Smooth muscle cell (in vitro differentiated cells): ENCODE results near the gene TCF23. TPM values are rescaled to one million over a fixed set of nuclear protein-coding genes. Genes with fewer than 3 reads are reported as not detected.

Experiments used
- DNase-seq: peaks from one replicate; lab custom pipeline; 2025; ENCODE audit not compliant: unreplicated experiment; lab: John Stamatoyannopoulos, UW
- H2AFZ ChIP-seq: fragments of 200-600 bp; sonication (generic); 2 replicates; pipeline ENCODE4 v1.6.0; 2016; ENCODE audit warnings: antibody characterized with exemption, low read depth, mild to moderate bottlenecking
- H3F3A ChIP-seq: fragments of 200-600 bp; sonication (generic); 2 replicates; pipeline ENCODE4 v1.6.0; 2017; ENCODE audit warnings: antibody characterized with exemption, low read depth
- H3K27ac ChIP-seq: fragments of 200-600 bp; sonication (generic); 2 replicates; pipeline ENCODE4 v1.5.1; 2016; ENCODE audit warnings: low read depth, mild to moderate bottlenecking
- H3K27me3 ChIP-seq: fragments of 200-600 bp; sonication (generic); 2 replicates; pipeline ENCODE4 v1.6.1; 2016; ENCODE audit warnings: low read depth, mild to moderate bottlenecking
- H3K36me3 ChIP-seq: fragments of 200-600 bp; sonication (generic); 2 replicates; pipeline ENCODE4 v1.5.1; 2016; ENCODE audit warnings: low read depth
- H3K4me1 ChIP-seq: fragments of 200-600 bp; sonication (generic); 2 replicates; pipeline ENCODE4 v1.5.1; 2016; ENCODE audit warnings: low read depth
- H3K4me2 ChIP-seq: fragments of 200-600 bp; sonication (generic); 2 replicates; pipeline ENCODE4 v1.6.0; 2016; ENCODE audit warnings: mild to moderate bottlenecking
- H3K4me3 ChIP-seq: fragments of 200-600 bp; sonication (generic); 2 replicates; pipeline ENCODE4 v1.5.1; 2016; ENCODE audit warnings: mild to moderate bottlenecking
- H3K79me2 ChIP-seq: fragments of 200-600 bp; sonication (generic); 2 replicates; pipeline ENCODE4 v1.6.0; 2016; ENCODE audit warnings: low read depth, mild to moderate bottlenecking
- H3K9ac ChIP-seq: fragments of 200-600 bp; sonication (generic); 2 replicates; pipeline ENCODE4 v1.6.0; 2016; ENCODE audit warnings: low read depth
- H3K9me3 ChIP-seq: fragments of 200-600 bp; sonication (generic); replicated peaks from 2 replicates; pipeline ENCODE4 v1.5.1; 2016; ENCODE audit warnings: low read depth
- H4K20me1 ChIP-seq: fragments of 200-600 bp; sonication (generic); 2 replicates; pipeline ENCODE4 v1.6.0; 2016; ENCODE audit warnings: low read depth
- WGBS: methylation state at CpG from one replicate; pipeline ENCODE4 v1.1.7; 2016; ENCODE audit warnings: low lambda C conversion rate; 5-methylcytosine and 5-hydroxymethylcytosine counted together
- polyA plus RNA-seq: library from polyadenylated mRNA; unstranded; fragments of >200 nt; fragmentation: Nextera tagmentation; extraction: Ambion mirVana; gene quantifications from 2 replicates; pipeline ENCODE4 v1.2.1, GENCODE V29; 2016
- total RNA-seq: library from RNA; depleted of rRNA; stranded (reverse); fragments of >200 nt; gene quantifications from 2 replicates; pipeline ENCODE4 v1.2.3, GENCODE V29; 2014
- TF ChIP-seq, protein P1 (sequence below): fragments of 200-600 bp; sonication (generic); IDR thresholded peaks from 2 replicates; pipeline ENCODE4 v1.5.1; 2017; ENCODE audit warnings: borderline replicate concordance, mild to moderate bottlenecking, antibody characterized with exemption; ENCODE audit not compliant: insufficient read depth, poor library complexity, severe bottlenecking

The TCF23 gene
- total and polyA plus RNA-seq, 2 experiments from 2014 or later, result not detected

DNA sequence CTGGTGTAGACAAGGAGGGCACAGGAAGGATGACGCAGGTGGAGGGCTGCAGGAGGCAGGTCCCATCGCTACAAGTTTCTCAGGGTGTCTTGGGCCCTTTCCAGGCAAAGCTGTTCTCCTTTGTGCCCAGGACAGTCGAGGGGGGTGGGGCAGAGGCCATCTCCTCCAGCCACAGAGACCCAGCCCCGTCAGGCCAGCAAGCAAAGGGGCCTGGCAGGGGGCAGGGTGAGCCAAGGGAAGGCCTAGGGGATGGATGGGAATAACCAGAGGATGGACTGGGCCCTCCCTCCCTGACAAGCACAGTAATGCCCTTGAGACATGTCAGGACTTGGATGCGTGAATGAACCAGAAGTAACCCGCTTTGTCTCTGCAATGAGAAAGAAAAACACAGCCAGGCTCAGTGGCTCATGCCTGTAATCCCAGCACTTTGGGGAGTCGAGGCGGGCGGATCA, 6.3 kb downstream of the TCF23 start:
- WGBS, result 82% methylated on average over 9 of the region's 9 CpGs
- Histone ChIP-seq H3K4me1 (no peaks in the 10 kb centered on the region), H3K27ac (no peak overlapping the region), H4K20me1 (no peaks in the 10 kb centered on the region), H2AFZ (no peak overlapping the region), H3K27me3 (no peaks in the 10 kb centered on the region), H3K4me3 (no peak overlapping the region), H3K9ac (no peak overlapping the region), H3K4me2 (no peak overlapping the region), H3K36me3 (no peaks in the 10 kb centered on the region), H3F3A (no peaks in the 10 kb centered on the region), H3K79me2 (no peaks in the 10 kb centered on the region), H3K9me3 (no peaks in the 10 kb centered on the region)
- TF ChIP-seq, protein P1, sequence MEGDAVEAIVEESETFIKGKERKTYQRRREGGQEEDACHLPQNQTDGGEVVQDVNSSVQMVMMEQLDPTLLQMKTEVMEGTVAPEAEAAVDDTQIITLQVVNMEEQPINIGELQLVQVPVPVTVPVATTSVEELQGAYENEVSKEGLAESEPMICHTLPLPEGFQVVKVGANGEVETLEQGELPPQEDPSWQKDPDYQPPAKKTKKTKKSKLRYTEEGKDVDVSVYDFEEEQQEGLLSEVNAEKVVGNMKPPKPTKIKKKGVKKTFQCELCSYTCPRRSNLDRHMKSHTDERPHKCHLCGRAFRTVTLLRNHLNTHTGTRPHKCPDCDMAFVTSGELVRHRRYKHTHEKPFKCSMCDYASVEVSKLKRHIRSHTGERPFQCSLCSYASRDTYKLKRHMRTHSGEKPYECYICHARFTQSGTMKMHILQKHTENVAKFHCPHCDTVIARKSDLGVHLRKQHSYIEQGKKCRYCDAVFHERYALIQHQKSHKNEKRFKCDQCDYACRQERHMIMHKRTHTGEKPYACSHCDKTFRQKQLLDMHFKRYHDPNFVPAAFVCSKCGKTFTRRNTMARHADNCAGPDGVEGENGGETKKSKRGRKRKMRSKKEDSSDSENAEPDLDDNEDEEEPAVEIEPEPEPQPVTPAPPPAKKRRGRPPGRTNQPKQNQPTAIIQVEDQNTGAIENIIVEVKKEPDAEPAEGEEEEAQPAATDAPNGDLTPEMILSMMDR, result no peak
- no peak for DNase-seq

DNA sequence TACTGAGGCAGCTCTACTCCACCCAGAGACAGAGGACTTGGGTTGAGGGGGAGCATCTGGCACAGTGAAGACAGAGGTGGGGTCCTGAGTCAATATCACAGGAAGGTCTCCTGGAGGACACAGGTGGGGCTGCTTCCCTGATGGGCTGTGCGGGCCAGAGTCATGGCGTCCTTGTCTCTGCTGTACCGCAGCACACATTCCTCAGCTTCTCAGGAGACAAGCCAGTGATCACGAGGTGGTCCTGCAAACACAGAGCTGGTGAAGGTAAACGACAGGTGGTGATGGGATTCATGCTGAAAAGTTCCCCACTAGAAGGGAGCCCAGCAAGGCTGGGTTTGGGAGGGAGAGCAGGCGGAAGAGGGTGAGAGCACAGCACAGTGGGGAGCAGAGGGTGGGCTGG, 9.7 kb downstream of the TCF23 start:
- no peak for DNase-seq
- WGBS, result 87% methylated on average over 6 of the region's 6 CpGs
- Histone ChIP-seq H3K27ac (no peak overlapping the region), H3K4me3 (no peak overlapping the region), H3K4me1 (no peaks in the 10 kb centered on the region), H3K79me2 (no peaks in the 10 kb centered on the region), H3K36me3 (no peaks in the 10 kb centered on the region), H2AFZ (no peak overlapping the region), H4K20me1 (no peaks in the 10 kb centered on the region), H3K27me3 (no peaks in the 10 kb centered on the region), H3K4me2 (no peak overlapping the region), H3K9me3 (no peaks in the 10 kb centered on the region), H3F3A (no peaks in the 10 kb centered on the region), H3K9ac (no peak overlapping the region)
- TF ChIP-seq, protein P1, result no peak

DNA sequence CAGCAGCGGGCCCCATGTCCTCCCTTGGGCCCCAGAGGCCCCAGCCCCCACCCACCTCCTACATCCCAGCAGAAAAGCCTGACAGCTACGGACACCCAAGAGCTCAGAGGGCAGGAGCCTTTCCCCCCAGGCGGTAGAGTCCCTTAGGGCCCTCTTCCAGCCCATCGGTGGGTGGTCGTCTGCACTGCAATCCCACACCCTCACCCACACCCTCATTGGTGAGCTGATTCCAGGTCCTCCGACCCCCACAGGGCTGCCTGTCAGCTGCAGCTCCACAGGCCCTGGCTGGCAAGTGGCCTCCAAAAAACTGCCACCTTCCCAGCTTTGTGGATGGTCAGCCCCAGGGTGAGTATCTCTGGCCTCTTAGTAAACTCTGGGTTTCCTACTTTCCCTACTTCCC, 10.5 kb downstream of the TCF23 start:
- Histone ChIP-seq H3K4me3 (no peak overlapping the region), H3K36me3 (no peaks in the 10 kb centered on the region), H3K79me2 (no peaks in the 10 kb centered on the region), H3K9me3 (no peaks in the 10 kb centered on the region), H3K27ac (no peak overlapping the region), H2AFZ (no peak overlapping the region), H3K27me3 (no peaks in the 10 kb centered on the region), H3K4me2 (no peak overlapping the region), H3K4me1 (no peaks in the 10 kb centered on the region), H3K9ac (no peak overlapping the region), H4K20me1 (no peaks in the 10 kb centered on the region), H3F3A (no peaks in the 10 kb centered on the region)
- TF ChIP-seq, protein P1, result no peak
- no peak for DNase-seq
- WGBS, result 96% methylated on average over 4 of the region's 6 CpGs

DNA sequence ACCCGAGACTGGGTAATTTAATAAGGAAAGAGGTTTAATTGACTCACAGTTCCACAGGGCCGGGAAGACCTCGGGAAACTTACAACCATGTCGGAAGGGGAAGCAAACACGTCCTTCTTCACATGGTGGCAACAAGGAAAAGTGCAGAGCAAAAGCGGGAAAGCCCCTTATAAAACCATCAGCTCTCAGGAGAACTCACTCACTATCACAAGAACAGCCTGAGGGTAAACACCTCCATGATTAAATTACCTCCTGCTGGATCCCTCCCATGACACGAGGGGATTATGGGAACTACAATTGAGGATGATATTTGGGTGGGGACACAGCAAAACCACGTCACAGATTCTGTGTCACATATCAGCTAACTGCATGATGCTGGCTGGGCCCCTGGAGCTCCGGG, 11.4 kb downstream of the TCF23 start:
- TF ChIP-seq, protein P1, result no peak
- no peaks in the 10 kb centered on the region for H3K27me3 ChIP-seq
- no peak overlapping the region for H3K4me3 ChIP-seq
- no peaks in the 10 kb centered on the region for H3K9me3 ChIP-seq
- no peak overlapping the region for H3K27ac ChIP-seq
- H4K20me1 ChIP-seq, result no peaks in the 10 kb centered on the region
- H3F3A ChIP-seq, result no peaks in the 10 kb centered on the region
- no peaks in the 10 kb centered on the region for H3K4me1 ChIP-seq
- no peak overlapping the region for H3K9ac ChIP-seq
- WGBS, result 91% methylated on average over 9 of the region's 9 CpGs
- no peak overlapping the region for H3K4me2 ChIP-seq
- no peaks in the 10 kb centered on the region for H3K79me2 ChIP-seq
- no peak for DNase-seq
- no peaks in the 10 kb centered on the region for H3K36me3 ChIP-seq
- no peak overlapping the region for H2AFZ ChIP-seq
